GM21360 (cell line): Measurements from ENCODE around the gene PDHX.

Source experiments
- ATAC-seq: cut with Tn5 transposase; IDR thresholded peaks from one replicate; pipeline ENCODE4 v1.9.1; 2021; ENCODE audit warnings: mild to moderate bottlenecking, moderate library complexity; ENCODE audit not compliant: unreplicated experiment

The PDHX gene

DNA sequence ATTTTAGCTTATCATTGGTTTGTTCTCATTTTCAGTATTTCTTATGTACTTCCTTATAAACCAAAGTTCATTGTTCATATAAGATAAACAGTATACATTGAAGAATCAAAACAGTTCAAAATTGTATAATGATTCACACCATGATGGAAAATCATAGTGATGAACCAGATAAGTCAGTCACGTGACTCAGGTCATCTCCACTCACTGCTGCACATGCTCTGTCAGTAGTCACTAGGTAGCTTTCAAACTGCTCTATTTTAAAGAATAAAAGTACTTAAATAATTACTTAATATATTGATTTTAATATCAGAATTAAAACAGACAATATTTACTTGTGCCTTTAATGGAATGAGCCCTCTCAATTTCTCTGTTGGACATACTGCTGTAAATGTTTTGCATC, 37.5 kb downstream of the PDHX start:
- no peak for ATAC-seq

DNA sequence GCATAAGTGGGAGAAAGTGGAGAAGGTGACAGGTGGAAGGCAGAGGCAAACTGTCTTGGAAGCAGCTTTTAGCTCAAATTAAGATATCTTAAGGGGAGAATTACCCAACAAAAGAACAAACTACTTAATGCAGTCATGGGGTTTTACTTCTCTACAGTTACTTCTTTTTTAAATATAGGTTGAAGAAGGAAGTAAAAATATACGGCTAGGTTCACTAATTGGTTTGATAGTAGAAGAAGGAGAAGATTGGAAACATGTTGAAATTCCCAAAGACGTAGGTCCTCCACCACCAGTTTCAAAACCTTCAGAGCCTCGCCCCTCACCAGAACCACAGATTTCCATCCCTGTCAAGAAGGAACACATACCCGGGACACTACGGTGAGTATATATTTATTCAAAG, 40.8 kb downstream of the PDHX start:
- ATAC-seq, result no peak

DNA sequence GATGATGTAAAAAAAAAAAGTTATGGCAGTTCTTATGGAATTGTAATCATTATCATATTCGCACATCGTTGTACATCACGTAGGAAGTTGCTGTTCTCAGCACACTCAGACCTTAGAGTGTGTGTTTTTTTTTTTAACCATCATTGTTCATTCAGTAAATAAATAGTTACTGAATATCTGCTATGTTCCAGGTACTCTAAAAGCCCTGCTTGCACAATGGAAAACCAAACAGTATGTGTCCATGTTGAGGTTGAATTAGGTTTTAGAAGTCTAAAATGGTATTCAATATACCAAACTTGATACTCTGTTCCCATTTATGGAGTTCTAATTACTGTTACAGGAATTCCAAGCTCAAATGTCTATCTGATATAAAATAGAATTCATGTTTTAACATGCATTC, 41.2 kb downstream of the PDHX start:
- no peak for ATAC-seq

DNA sequence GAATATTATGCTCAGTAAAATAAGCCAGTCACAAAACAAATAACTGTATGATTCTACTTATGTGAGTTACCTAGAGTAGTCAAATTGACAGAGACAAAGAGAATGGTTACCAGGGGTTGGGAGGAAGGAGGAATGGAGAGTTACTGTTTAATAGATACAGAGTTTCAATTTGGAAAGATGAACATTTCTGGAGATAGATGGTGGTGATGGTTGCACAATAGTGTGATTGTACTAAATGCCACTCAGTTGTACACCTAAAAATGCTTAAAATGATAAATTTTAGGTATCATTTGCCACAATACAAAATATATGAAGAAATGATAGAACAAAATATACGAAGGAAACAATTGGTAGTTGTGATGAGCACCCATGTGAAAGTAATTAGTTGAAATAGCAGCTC, 43.4 kb downstream of the PDHX start:
- no peak for ATAC-seq

DNA sequence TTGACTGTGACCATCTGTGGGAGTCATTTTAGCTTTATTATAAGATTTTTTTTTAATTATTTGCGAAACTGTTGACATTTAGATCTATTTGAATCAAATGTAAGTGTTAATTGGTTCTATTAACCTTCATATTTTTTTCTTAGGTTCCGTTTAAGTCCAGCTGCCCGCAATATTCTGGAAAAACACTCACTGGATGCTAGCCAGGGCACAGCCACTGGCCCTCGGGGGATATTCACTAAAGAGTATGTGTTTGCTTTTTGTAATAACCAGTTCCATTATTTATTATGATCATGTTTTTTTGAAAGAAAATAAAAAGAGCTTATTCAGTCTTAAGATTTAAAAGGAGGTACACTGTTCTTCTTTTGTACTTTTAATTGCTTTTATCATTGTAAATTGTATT, 43.9 kb downstream of the PDHX start:
- no peak for ATAC-seq

DNA sequence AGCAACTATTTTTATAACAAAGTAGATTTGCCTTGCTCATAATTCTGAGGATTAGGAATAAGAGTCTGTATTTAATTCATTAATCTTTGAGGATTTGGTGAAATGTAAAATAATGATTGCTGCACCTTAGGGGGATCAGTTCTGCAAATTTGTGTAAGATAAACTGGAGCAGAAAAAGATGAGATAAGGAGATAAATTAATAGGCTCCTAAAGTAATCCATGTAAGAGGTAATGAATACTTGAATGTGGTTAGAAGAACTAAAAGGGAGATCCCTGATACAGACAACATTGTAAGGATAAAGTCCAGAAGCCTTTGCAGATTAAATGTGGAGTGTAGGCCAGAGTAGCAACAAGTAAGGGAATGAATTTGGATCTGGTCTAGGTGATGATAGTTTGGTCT, 45.6 kb downstream of the PDHX start:
- no peak for ATAC-seq

DNA sequence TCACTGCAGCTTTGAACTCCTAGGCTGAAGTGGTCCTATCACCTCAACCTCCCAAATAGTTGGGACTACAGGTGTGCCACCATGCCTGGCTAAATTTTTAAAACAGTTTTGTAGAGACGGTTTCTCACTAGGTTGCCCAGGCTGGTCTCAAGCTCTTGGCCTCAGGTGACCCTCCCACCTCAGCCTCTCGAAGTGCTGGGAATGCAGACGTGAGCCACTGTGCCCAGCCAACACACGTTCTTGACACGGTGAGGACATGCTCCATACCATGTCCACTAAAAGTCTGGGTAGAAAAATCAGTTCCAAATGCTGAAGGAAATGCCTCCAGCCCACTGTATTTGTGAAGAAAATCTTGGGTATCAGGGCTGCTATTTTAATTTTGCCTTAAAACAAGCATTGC, 46.9 kb downstream of the PDHX start:
- ATAC-seq, result no peak

DNA sequence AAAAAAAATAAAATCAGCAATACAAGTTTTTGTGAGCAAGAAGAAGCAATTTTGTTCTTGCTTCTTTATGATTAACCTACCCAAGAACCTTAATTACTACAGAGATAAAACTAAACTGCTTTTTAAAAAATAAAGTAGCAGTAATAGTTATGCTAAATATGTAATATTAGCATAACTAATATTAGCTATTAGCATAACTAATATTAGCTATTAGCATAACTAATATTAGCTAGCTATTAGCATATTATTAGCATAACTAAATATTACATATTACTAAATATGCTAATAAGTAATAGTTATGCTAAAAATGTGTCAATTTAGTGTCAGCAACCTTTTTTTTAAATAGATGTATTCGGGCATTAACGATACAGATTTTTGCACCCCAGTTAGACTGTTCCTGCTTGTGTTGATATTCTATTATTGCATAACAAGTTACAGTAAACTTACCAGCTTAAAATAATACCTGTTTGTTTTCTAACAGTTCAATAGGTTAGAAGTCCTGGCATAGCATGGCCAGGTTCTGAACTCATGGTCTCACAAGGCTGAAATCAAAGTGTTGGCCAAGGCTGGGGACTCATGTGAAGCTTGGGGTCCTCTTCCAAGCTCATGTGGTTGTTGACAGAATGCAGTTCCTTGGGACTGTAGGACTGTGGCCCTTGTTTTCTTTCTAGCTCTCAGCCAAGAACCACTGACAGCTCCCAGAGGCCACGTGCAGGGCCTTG, 48.4 kb downstream of the PDHX start:
- no peak for ATAC-seq

DNA sequence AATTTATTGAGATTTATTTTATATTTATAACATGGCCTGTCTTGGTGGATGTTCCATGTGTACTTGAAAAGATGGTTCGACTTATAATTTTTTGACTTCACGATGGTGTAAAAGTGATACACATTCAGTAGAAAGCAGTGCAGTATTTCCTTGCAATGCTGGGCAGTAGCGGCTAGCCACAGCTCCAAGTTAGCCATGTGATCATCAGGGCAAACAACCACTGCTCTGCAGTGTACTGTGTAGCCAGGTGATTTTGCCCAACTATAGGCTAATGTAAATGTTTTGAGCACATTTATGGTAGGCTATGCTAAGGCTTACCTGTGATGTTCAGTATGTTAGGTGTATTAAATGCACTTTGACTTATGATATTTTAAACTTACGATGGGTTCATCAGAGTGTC, 52.4 kb downstream of the PDHX start:
- ATAC-seq, result no peak

DNA sequence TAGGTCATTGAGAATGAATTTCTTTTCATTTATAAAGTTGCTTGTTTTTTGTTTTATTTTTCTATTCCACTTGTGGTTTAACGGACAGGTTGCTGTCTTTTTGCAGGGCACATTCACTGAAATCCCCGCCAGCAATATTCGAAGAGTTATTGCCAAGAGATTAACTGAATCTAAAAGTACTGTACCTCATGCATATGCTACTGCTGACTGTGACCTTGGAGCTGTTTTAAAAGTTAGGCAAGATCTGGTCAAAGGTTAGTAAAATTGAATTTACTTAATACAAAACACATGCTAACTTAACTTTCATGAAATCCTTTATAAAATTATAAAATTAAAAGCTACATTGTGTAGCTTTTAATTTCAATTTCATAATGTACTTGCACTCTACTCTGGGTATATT, 53.6 kb downstream of the PDHX start:
- ATAC-seq, result no peak

DNA sequence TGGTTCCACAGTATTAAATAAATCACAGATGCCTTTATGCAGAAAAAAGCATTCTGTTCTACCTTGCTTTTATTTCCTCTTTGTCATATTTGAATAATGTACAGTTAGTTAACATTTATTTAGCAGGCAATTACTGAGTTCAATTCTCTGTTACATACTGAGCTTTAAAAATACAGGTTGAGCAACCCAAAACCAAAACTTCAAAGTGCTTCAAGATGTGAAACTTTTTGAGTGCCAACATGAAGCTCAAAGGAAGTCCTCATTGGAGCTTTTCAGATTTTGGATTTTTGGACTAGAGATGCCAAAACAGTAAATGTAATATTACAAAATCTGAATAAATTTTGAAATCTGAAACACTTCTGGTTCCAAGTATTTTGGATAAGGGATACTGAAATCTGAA, 54.1 kb downstream of the PDHX start:
- ATAC-seq, result no peak

DNA sequence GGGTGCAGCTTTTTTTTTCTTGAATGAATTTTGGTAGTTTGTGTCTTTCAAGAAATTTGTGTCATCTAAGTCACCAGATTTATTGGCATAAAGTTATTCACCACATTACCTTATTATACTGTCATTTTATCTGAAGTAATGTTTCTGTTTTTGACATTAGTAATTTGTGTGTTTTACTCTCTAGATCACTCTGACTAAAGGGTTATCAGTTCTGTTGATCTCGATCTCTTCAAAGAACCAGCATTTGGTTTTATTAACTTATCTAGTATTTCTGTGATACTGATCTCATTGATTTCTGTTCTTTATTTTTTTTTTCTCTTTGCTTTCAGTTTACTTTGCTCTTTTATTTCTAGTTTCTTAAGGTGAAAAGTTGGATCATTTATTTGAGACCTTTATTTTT, 55.5 kb downstream of the PDHX start:
- ATAC-seq, result no peak

DNA sequence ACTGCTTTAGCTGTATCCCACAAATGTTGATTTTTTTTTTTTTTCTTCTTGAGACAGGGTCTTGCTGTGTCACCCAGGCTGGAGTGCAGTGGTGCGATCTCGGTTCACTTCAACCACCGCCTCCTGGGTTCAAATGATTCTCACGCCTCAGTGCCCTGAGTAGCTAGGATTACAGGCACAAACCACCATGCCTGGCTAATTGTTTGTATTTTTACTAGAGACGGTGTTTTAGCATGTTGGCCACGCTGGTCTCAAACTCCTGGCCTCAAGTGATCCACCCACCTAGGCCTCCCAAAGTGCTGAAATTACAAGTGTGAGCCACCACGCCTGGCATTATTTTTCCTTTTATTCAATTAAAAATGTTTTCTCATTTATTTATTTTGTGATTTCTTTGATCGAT, 55.9 kb downstream of the PDHX start:
- ATAC-seq, result no peak

DNA sequence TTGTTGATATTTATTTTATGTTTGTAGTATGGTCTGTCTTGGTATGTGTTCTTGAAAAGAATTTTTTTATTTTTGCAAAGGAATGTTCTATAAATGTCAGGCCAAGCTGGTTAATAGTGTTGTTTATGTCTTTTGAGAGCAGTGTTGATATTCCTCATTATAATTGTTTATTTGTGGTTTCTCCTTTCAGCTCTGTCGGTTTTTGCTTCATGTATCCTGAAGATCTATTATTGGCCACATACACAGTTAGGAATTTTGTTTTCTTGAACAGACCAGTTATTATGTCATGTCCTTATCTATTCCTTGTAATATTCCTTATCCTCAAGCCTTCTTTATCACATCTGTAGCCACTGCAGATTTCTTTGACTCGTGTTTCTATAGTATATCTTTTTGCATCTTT, 56.5 kb downstream of the PDHX start:
- no peak for ATAC-seq

DNA sequence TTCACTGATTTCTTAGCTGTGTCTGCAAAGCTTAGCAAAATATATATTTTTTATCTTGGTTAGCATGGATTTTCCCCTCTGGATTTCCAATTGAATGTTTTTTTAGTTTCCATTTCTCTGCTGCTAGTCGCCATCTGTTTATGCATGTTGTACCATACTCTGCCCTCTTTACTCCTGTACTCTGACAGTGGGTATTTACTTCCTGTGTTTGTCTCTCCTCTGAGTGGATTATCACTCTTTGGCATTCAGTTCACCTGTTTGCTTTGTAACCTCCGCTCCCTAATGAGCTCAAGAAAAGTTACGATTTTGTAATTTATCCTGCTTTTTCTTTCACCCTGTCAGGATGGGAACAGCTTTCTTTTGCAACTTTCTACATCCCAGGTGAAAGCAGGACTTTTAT, 59.1 kb downstream of the PDHX start:
- ATAC-seq, result no peak

DNA sequence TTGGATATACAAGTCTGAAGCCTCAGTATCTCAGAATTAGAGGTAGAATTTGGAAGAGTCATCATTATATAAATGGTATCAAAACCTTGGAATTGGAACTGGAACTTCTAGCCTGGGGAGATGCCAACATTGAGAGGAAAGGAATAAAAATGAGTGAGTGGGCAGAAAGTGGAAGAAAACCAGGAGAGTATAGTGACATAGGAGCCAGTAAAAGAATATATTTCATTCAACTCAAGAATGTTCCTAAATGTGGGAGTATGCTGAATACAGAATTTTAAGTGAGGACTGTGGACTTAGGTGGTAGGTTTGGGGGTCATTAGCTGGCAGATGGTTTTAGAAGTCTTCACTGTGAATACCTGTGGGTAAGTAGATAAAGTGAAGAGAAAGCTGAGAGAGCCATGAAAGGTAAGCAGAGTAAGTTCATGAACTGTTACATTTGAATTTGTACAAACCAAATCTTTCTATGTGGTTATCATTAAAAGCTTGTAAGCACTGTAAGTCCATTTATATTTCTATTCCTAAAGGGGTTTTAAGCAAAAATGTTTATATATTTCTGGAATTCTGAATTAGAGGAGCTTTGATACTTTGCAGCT, 60.2 kb downstream of the PDHX start:
- no peak for ATAC-seq

DNA sequence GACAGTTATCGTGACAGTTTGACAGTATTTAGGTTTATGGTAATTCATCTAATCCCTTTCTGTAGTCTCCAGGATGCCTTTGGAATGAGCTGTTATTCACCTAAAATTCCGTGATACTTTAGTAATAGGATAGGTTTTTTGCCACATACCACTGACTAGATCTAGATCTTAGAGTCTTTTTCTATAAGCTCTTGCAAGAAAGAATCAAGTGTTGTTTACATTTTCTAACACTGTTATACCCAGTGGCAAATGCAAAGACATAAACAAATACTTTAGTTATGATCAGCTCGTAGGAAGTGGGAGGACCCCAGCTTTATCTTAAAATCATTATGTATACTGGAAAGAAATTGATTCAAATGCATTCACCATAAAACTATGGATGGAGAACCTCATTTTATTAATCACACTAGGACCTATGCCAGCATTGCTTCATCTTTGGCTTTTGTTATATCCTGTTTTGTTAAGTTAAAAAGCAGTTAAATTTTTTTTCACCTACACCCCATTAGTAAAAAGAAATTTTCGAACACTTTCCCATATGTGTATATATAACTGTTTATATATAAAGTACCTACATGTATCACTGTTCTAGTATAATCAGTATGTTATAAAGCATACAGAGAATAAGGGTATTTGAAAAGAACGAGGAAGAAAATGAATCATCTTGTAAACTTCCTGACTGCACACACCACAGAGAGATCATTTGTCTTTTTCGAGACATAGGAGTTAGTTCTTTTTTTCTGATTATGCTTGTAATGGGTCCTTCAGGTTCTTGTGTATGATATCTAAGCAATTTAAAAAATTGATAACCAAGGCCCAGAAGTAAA, 60.9 kb downstream of the PDHX start:
- ATAC-seq, result no peak

DNA sequence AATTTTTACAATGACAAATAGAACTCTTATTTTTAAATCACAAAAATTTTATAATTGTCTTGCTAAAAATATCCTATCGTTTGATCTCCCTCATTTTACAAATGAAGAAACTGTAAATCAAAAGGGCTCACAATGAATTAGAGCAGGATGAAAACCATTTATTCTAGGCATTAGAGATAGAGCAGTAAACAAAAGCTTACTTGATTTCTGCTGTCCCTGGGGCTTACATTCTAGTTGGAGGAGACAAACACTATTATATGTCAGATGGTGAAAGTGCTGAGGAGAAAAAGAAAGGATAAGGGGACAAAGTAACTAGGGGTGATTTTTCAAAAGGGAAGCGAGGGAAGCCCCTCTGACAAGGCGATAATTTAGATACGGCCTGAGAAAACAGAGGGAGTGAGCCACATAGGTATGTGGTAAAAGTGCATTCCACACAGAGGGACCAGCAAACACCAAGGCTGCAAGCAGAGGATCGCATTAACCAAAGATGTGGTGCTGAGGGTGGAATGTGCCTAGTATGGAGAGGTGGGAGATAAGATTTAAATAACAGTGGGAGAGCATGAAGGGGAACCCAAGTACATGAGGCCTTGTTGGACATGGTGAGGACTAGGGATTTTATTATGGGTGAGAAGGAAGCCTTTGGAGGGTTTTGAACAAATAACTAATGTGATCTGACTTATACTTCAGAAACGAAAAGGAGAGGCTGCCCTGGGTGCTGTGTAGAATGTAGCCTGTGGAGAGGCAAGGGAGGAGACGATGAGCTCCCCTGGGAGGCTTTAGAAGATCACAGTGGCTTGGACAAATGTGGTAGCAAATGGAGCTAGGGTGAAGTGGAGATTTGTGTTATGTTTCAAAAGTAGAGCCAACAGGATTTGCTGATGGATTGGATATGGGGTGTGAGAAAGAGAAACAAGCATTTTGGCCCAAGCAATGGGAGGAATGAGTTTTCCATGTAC, 62.1 kb downstream of the PDHX start:
- ATAC-seq, result no peak

DNA sequence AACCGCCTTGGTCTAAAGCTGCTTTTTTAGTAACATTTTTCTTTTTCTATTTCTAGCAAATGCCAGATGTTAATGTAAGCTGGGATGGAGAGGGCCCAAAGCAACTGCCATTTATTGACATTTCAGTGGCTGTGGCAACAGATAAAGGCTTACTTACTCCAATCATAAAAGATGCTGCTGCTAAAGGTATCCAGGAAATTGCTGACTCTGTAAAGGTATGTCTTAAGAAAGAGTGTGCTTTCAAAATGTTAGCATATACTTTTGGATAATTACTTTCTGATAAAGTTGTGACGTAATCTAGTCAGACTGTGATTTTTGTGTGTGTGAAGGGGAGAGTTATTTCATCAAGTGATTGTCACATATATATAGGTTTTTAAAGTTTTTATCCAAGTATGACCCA, 68.1 kb downstream of the PDHX start:
- ATAC-seq, result no peak

DNA sequence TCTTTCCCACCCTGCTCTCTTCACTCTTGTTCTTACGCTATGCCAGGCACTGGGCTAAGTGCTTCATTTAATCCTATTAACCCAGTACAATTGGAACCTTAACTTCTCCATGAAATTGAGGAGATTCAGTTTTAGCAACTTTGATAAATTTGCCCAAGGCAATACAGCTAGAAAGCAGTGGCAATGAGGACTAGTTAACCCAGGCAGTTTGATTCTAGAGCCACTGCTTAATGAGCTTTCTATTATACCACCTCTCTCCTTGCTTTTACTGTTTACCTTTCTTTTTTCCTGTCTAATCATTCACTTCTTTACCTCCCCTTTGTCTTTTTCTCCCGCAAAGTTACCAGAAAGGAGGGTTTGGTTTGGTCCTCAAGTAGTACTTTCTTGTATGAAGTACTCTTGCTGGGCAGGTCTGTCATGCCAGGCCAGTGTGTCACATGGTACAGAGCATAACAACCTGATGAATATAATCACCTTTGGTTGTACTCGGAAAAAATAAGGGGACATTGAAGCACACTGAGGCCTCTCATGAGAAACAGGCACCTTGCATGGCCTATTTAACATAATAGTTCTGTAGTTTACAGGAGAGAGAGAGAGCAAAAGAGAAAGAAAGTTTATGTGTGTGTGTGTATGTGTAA, 70.6 kb downstream of the PDHX start:
- no peak for ATAC-seq

DNA sequence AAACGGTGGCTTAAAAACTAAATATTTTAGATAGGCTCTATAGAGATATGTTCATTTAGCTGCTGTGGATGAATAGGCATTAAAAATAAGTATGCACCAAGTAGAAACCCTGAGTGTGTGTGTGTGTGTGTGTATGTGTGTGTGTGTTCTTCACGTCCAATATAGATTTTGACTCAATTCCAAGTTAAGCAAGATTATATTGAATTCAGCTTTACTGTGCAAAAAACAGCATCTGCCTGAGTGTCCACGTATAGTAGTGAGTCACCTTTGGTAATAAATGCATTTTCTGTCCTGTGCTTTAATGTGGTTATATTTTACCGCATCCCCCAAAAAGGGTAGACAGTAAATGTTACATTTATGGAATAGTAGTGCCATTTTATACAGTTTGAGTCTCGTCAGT, 71.2 kb downstream of the PDHX start:
- ATAC-seq, result no peak
